AG04450 (cell line): Measurements from ENCODE around the gene PLCG2. TPM values are rescaled to one million over a fixed set of nuclear protein-coding genes. Genes with fewer than 3 reads are reported as not detected.

Source experiments
- CTCF ChIA-PET: fragments of 300-600, 350-600 bp; formaldehyde crosslinking; extraction: SDS; loops from one replicate; lab custom pipeline; 2022; ENCODE audit warnings: antibody characterized with exemption, inconsistent platforms; lab: Charles Lee
- POLR2A ChIA-PET: fragments of 350-600 bp; formaldehyde crosslinking; extraction: SDS; loops from one replicate; lab custom pipeline; 2021; ENCODE audit warnings: antibody characterized with exemption, inconsistent platforms; lab: Yijun Ruan, JAX
- DNase-seq: peaks from one replicate; pipeline ENCODE4 v3.0.0-alpha.2; 2011; ENCODE audit warnings: low read depth, low spot score
- H3K27ac ChIP-seq: one replicate; pipeline ENCODE4 v1.5.1; 2012; ENCODE audit warnings: low read depth, low read length, control low read depth
- H3K27me3 ChIP-seq: one replicate; pipeline ENCODE4 v1.6.0; 2012; ENCODE audit warnings: low read length; ENCODE audit not compliant: control insufficient read depth, insufficient read depth
- H3K4me3 ChIP-seq: 2 replicates; pipeline ENCODE4 v1.5.1; 2011; ENCODE audit warnings: mild to moderate bottlenecking, low read depth, low read length, control low read depth
- H3K9me3 ChIP-seq: 2 replicates; pipeline ENCODE4 v1.5.1; 2012; ENCODE audit warnings: low read length; ENCODE audit not compliant: control insufficient read depth, insufficient read depth
- polyA plus RNA-seq: library from polyadenylated mRNA; depleted of rRNA; stranded (reverse); fragments of >200 nt; gene quantifications from 2 replicates; pipeline ENCODE4 v1.2.3, GENCODE V29; 2011
- TF ChIP-seq, protein P1 (sequence below): IDR thresholded peaks from 2 replicates; pipeline ENCODE4 v1.5.1; 2011; ENCODE audit warnings: low read depth, low read length, control low read depth, inconsistent platforms

The PLCG2 gene
- polyA plus RNA-seq, 1 experiment: 0.16 TPM

DNA sequence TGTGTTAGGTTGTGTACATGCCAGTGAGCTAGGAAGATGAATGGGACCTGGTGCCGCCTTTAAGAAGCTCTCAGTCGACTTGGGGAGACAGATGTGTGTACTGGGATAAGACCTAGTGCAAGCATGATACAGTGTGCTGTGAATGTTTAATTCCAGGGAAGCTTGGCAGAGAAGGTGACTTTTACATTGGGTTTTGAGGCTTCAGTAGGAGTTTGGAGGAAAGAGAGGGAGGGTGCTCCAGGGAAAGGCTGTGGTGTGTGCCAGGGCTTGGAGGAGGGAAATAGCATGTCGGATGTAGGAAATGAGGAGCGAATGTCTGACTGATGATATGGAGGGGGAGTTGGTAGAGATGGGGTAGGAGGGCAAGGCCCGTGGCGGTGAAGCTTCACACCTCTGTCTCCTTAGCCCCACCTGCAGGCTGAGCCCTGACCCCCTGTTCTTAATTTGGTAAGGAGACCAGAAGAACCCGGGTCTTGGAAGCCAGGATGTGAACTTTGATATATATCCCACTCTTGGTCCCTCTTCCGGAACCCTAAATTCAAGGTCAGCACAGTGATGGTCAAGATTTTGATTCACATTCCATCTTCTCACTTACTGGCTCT, 76.6 kb downstream of the PLCG2 start:
- POLR2A ChIA-PET: no interaction called here
- peaks cover 3% of the 10 kb centered on the region for H3K27me3 ChIP-seq
- TF ChIP-seq, protein P1, sequence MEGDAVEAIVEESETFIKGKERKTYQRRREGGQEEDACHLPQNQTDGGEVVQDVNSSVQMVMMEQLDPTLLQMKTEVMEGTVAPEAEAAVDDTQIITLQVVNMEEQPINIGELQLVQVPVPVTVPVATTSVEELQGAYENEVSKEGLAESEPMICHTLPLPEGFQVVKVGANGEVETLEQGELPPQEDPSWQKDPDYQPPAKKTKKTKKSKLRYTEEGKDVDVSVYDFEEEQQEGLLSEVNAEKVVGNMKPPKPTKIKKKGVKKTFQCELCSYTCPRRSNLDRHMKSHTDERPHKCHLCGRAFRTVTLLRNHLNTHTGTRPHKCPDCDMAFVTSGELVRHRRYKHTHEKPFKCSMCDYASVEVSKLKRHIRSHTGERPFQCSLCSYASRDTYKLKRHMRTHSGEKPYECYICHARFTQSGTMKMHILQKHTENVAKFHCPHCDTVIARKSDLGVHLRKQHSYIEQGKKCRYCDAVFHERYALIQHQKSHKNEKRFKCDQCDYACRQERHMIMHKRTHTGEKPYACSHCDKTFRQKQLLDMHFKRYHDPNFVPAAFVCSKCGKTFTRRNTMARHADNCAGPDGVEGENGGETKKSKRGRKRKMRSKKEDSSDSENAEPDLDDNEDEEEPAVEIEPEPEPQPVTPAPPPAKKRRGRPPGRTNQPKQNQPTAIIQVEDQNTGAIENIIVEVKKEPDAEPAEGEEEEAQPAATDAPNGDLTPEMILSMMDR: no peak
- H3K4me3 ChIP-seq: no peak overlapping the region
- no peaks in the 10 kb centered on the region for H3K9me3 ChIP-seq
- no peak overlapping the region for H3K27ac ChIP-seq
- DNase-seq: no peak
- CTCF ChIA-PET: no interaction called here

DNA sequence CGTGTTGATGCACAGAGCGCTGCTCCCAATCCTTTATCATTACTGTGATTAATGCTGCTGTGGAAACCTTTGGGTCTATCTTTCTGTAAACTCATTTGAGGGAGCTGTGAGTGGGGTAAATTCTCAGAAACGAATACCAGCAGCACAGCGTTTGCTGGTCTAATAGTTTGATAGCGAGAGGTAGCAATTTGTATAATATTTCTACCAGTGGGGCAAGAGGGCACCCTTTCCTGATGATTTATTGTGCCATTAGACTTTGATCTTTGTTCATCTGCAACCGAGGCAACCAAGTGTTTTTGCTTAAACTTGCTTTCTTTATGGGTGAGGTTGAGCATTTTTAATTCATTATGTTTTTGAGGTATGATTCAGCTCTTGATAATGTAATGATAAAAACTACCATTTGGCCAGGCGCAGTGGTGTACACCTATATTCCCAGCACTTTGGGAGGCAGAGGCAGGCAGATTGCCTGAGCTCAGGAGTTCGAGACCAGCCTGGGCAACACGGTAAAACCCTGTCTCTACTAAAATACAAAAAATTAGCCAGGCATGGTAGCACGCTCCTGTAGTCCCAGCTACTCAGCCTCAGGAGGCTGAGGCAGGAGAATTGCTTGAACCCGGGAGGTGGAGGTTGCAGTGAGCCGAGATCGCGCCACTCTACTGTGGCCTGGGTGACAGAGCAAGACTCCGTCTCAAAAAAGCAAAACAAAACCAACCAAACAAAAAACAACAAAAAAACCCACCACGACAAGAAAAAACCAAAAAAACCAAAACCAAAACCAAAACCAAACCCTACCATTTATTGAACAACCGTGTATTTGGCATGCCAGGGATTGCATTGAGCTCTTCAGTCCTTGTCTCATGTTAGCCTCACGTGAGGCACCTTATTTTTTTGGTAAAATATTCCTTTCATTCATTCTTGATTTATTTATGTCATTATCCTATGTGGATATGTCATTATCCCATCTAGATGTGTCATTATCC, 81.5 kb downstream of the PLCG2 start:
- POLR2A ChIA-PET: no interaction called here
- H3K9me3 ChIP-seq: no peaks in the 10 kb centered on the region
- no peak overlapping the region for H3K4me3 ChIP-seq
- TF ChIP-seq, protein P1: no peak
- no peak overlapping the region for H3K27ac ChIP-seq
- CTCF ChIA-PET: no interaction called here
- DNase-seq: no peak
- peaks cover 3% of the 10 kb centered on the region for H3K27me3 ChIP-seq

DNA sequence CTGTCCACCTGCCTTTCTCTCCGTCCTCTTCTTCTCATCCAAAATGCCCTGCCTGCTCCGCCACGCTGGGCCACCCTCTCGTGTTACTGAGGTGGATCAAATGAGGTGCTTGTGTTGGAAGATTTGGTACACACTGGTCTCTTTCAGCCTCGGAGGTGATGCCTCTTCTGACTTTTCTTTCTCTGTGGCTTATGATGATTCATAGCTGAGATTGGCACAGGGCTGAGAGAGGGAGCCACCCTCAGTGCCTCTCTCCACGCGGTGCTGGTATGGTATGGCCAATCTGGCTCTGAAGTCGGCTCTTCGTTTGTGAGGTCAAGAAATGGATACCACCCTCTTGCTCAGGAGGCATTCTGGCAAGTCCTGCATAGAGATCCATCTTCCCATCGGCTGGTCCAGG, 82.4 kb downstream of the PLCG2 start:
- no peak overlapping the region for H3K27ac ChIP-seq
- ChIA-PET CTCF (no interaction called here), POLR2A (no interaction called here)
- no peaks in the 10 kb centered on the region for H3K27me3 ChIP-seq
- no peak for DNase-seq
- TF ChIP-seq, protein P1: no peak
- no peaks in the 10 kb centered on the region for H3K9me3 ChIP-seq
- no peak overlapping the region for H3K4me3 ChIP-seq

DNA sequence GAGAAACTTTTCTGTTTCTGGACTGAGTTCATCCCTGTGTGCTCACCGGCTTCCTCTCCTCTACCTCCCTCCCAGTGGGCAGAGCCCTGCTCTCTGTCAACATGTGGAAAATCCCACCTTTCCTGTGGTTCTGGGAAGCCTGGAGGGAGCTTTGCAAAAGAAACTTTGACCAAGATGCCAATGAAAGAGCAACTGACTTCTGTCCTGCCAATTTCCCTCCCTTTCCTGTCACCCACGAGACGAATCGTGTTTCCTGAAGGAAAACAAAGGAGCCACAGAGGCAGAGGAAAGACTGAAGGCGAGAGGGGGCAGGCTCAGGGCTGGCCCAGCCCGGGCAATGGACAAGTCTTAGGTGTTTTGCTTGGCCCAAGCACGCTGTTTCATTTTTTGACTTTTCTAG, 82.8 kb downstream of the PLCG2 start:
- Histone ChIP-seq H3K9me3 (no peaks in the 10 kb centered on the region; the same call in 1 of the 2 replicates), H3K27me3 (no peaks in the 10 kb centered on the region), H3K4me3 (no peak overlapping the region), H3K27ac (no peak overlapping the region)
- TF ChIP-seq, protein P1: no peak
- CTCF ChIA-PET: no interaction called here
- no peak for DNase-seq
- POLR2A ChIA-PET: no interaction called here
